ENCODE measurements around the gene NUP42.
A peak's percentile ranks its signal among the peaks of the same experiment; 100 is the strongest.
"Not testable (repeated sequence)": the region's sequence is repeated elsewhere in the genome, so short reads cannot be mapped to it uniquely, and the experiment has no call there.

NUP42 gene, protein sequence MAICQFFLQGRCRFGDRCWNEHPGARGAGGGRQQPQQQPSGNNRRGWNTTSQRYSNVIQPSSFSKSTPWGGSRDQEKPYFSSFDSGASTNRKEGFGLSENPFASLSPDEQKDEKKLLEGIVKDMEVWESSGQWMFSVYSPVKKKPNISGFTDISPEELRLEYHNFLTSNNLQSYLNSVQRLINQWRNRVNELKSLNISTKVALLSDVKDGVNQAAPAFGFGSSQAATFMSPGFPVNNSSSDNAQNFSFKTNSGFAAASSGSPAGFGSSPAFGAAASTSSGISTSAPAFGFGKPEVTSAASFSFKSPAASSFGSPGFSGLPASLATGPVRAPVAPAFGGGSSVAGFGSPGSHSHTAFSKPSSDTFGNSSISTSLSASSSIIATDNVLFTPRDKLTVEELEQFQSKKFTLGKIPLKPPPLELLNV

DNA sequence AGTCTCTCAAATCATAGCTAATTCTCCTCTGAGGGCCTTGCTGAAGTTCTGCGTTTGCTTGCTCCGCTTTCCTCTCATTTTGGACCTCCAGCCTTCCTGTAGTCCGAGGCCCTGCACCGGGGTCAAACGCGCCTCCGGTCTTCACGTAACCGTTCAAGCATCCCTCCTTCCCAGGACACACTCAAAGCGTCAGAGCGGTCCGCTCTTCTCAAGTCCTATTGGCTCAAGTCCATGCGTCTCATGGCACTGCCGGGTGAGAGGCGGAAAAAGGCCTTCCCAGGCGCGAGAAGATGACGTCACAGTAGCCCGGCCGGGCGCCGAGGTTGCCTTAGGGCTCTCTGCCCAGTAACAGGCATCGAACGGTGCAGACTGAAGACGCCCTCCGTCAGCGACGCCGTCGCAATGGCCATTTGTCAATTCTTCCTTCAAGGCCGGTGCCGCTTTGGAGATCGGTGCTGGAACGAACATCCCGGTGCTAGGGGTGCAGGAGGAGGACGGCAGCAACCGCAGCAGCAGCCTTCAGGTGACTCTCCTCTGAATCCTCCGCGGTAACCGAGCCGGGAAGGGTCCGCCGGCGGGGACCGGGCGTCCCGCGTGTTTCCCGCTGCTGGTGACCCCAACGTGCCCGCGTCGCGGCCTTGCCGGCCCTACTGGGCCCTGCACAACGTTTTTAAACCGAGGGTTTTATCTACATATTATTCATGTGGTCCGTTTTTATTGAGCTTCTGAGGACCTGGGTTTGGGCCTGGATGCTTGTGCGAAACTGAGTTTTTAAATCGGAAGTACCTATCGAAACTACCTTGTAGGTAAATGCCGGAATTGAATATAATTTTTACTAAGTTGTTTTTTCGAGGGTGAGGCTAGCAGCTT lies at the start of gene NUP42:
Gene NUP42 (plus strand): TSS at position 365 of the 870 bp plus-strand sequence. CDS start 38 bp downstream, at position 403.
- peak; percentile 98 for DNase-seq (ENCODE audit: low spot score)

DNA sequence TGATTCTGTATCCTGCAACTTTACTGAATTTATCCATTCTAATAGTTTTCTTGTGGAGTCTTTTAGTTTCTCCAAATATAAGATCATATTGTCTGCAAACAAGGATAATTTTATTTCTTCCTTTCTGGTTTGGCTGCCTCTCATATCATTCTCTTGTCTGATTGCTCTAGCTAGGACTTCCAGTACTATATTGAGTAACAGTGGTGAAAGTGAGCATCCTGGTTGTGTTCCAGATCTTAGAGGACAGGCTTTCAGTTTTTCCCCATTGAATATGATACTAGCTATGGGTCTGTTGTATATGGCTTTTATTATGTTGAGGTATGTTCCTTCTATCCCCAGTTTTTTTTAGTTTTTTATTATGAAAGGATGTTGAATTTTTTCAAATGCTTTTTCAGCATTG lies 48.1 kb upstream of the NUP42 start:
- DNase-seq (ENCODE audit: low spot score) = no peak

DNA sequence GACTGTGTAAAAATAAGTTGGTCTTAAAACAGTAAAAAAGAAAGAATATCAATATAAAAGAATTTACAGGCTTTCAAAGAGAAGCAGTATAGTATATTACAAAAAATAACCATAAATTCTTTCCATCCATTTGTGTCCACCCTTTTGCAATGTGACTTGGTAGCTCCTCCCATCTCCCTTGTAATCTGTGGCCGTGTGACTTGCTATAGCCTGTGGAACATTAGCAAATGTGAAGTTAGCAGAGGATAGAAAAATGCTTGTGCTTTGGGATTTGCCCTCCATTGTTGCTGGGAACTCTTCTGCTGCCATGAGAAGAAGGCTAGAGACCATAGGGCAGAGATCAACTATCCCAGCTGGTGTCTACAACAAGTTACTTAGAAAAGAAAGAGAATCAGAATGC lies 46.1 kb upstream of the NUP42 start:
- no peak for DNase-seq (ENCODE audit: low spot score)

DNA sequence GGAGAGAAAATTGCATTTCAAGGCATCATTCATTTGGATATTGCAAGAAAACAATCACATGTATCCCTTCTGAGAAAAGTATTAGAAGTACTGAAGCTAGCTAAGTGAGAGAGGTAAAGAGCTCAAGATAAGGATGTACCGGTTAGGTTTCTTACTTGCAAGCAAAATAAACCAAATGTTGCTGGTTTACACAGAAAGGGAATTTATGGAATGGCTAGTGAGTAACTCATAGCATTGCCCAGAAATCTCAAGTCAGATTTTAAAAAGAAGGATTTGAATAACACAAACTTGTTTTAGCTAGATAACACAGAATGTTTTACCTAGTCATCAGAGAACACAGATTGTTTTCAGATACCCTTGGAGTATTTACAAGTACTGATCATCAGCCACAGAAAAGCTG lies 45.6 kb upstream of the NUP42 start:
- DNase-seq (ENCODE audit: low spot score) = no peak

DNA sequence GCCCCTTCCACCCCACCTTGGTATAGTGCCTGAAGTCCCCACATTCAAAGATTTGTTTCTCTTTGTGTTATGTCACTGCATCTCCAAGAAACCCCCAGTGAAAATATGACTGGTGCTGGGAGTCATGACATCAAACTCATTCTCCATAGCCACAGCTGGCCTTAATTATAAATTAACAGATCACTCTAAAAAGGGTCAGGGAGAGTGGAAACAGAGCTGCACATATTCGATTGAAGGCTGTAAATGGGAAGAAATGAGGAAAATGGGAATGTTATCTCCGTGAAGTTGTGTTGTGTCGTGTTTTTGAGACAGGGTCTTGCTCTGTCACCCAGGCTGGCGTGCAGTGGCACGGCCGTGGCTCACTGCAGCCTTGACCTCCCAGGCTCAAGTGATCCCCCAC lies 24.2 kb upstream of the NUP42 start:
- no peak for DNase-seq (ENCODE audit: low spot score)

DNA sequence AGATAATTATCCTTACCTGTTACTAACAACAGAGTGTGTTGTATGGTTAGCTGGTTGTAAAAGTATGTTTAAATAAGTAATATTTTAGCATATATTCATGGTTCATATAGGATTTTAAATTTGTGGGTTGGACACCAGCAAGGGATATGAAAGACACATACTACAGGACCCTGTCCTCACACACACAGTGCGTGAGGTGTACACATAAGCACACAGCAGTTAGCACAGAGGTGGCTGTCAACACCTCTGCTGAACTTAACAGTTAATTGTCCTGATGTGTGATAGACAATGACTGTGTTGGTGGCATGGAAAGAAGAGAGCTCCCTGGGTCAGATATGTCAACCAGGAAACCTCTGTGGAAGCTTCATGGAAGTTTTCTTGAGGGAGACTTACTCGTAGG lies 23.3 kb upstream of the NUP42 start:
- DNase-seq (ENCODE audit: low spot score) = no peak

DNA sequence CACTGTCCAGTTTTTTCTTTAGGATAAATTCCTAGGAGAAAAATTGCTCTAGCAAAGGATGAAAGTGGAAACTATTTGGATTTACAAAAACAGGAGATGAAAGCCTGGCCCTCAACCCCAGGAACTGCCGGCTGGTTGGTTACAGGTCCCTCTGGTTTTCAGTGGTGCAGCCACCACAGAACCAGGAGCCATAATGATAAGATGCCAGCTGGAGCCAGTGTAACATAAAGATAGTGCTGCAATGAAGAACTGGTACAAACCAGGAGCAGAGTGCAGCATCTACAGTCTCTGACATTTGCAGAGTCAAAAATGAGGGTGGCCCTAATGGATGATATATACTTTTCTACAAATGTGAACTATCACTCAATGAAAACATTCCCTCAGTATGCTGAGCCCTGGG lies 20.4 kb upstream of the NUP42 start:
- DNase-seq (ENCODE audit: low spot score) = no peak

DNA sequence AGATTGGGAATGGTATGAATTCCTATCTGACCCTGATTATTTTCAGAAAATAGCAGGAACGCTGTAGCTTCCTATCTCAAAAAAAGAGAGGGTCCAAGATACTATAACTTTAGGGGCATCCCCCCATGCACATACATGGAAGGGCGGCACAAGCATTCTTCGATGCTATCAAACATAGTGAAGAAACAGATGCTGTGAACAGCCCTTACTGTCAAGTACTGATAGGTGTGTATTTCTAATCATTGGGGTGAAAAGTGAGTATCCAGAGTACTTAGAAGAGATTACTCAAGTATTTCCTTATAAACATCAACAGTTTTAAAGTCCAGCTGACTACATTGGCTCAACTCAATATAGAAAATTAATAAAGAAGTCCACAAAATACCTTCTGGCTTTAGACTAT lies 17.0 kb upstream of the NUP42 start:
- DNase-seq (ENCODE audit: low spot score) = no peak

DNA sequence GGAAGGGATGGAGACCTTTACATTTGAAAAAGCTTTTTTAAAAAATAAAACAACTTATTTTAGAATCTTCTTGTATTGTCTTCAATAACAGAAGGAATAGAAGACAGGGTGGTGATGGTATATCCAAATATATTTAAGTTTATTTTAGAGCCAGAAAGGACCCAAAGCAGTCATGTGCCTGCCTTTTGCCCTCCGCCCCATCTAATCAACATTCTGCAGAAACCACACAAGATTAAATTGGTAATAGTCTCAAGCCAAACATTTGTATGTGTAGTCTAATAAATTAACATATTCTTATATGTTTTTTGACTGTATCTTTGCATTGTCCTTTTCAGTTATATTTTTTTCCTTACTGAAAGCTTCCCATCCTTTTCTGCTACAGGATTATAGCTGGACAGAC lies 16.5 kb upstream of the NUP42 start:
- no peak for DNase-seq (ENCODE audit: low spot score)

DNA sequence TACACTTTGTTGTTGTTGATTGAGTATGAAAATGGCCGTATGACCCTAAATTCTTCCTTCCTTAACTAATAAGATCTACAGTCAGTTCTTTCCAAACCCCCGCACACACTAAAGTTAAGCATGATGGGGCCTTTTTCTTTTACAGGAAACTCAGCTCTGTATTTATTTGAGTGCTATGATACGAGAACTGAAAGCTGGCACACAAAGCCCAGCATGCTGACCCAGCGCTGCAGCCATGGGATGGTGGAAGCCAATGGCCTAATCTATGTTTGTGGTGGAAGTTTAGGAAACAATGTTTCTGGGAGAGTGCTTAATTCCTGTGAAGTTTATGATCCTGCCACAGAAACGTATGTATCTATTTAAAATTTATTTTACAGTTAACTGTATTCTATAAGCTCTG lies 14.2 kb upstream of the NUP42 start:
- no peak for DNase-seq (ENCODE audit: low spot score)

DNA sequence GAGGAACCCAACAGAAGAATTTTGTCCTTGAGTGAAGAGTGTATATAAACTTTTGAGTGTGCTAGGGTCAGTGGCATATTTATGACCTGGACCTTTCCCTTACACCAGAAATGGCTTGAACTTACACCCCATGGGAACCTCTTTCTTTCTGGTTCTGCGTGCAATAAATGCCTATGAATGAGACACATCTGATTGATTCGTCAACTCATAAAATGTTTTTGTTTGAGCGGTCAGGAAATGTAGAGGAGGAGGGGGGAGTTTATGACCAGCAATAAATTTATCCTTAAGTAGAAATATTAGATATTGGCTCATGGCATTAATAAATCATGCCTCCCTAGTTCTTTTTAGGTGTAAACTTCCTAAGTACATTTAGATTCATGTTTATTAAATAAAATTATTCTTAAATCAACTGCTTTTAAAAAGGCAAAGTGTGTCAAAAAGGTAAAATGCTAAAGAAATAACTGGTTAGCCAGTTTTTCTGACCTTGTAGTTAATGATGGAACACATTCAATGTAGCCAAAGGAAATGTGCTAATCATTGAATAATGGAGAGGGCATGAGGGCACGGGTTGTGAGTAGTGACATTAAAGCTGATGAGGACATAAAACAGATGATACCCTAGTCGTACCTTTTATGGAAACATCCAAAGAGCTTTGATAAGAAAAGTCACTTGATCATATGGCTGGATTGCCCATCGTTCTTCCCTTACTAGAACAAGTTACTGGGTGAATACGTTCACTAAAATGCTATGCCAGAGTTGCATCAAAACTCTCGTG lies 13.6 kb upstream of the NUP42 start:
- DNase-seq (ENCODE audit: low spot score) = no peak

DNA sequence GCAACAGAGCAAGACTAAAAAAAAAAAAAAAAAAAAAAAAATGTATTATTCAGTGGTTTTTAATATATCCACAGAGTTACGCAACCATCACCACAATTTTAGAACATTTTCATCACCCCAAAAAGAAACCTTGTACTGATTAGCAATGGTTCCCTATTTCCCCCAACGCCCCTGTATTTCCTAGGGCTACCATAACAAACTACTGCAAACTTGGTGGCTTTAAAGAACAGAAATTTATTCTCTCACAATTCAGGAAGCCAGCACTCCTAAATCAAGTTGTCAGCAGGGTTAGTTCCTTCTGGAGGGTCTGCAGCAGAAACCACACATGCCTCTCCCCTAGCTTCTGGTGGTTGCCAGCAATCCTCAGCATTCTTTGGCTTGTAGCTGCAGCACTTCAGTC lies 5.9 kb upstream of the NUP42 start:
- no peak for DNase-seq (ENCODE audit: low spot score)

DNA sequence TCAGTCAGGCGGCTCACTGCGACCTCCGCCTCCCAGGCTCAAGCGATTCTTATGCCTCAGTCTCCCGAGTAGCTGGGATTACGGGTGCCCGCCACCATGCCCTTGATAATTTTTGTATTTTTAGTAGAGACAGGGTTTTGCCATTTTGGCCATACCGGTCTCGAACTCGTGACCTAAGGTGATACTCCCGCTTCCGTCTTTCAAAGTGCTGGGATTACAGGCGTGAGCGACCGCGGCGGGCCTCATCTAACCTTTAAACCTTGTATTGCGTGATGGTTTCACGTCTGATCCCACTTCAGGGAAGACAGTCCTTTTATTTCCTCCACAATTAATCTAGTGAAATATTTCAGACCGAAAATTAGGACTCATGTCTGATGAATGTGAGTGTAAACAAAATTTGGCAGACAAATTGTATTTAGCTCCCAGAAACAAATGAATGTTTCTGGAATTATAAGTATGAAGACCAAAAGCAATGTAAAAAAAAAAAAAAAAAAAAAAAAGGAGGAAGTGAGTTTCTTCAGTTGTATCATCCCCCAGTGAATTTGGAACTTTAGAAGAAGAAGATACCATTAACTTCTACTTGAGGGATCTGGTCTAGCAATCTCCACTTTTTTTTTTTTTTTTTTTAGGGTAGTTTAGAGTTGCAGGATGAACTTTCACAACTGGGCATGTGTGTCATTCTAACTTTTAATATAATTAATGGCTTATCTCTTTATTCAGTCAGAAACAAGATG lies 1.6 kb downstream of the NUP42 start:
- DNase-seq (ENCODE audit: low spot score) = no peak

DNA sequence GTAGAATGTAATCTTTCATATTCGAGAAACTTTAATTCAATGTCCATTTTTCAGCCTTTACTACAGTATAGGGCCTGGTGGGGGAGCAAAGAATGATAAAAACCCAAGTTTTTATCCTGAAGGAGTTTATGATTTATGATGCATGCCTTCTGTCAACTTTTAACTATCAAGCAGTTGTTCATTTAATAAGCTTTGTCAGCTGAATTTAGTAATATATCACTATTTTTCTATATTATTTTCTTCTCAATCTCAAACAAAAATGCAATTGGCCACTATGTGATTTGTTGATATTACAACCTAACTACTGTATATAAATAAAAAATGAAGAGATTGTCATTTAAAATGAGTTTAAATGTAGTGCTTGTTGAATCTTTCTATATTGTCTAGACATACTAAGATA lies 2.4 kb downstream of the NUP42 start:
- DNase-seq (ENCODE audit: low spot score) = no peak

DNA sequence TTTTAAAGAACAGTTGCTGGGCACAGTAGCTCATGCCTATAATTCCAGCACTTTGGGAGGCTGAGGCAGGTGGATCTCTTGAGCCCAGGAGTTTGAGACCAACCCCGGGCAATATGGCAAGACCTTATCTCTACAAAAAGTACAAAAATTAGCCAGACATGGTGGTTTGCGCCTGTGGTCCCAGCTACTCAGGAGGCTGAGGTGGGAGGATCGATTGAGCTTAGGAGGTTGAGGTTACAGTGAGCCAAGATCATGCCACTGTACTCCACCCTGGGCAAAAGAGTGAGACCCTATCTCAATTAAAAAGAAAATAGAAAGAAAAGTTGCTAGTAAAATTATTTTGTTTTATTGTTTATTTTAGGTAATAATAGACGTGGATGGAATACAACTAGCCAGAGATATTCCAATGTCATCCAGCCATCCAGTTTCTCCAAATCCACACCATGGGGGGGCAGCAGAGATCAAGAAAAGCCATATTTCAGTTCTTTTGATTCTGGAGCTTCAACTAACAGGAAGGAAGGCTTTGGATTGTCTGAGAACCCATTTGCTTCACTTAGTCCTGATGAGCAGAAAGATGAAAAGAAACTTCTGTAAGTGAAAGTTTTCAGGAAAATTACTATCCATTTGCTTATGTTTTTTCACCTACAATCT lies 3.0 kb downstream of the NUP42 start:
- peak; percentile 19 for DNase-seq (ENCODE audit: low spot score)

DNA sequence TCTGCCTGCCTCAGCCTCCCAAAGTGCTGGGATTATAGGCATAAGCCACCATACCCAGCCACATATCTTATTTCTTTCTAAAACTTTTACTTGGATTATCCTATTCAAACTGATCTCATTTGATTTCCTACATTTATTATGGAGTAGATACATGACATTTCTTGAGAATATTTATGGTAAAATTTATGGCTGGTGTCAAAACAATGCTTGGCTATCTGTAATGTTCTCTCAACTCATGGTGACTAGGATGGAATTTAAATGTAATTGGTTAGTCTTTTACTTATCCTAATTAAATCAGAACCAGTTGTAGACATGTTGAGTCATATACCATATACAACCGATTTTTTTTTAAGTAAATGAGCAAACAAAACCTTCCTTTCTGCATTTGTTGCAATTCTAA lies 4.1 kb downstream of the NUP42 start:
- DNase-seq (ENCODE audit: low spot score) = no peak

DNA sequence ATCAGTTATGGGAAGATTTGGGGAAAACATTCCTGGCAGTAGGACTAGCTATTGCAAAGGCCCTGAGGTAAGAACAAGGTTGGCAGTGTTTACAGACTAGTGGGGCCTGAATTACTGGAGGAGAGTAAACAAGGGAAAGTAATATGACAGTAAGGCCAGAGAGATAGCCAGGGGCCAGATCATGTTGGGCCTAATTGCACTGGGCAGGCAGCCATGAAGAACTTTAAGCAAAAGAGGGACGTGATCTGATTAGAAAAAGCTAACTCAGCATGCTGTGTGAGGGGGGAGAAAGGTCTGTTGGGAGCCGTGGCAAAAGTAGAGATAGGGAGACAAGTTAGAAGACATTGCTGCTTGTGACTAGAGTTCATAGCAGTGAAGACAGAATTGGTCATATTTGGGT lies 9.2 kb downstream of the NUP42 start:
- DNase-seq (ENCODE audit: low spot score) = no peak

DNA sequence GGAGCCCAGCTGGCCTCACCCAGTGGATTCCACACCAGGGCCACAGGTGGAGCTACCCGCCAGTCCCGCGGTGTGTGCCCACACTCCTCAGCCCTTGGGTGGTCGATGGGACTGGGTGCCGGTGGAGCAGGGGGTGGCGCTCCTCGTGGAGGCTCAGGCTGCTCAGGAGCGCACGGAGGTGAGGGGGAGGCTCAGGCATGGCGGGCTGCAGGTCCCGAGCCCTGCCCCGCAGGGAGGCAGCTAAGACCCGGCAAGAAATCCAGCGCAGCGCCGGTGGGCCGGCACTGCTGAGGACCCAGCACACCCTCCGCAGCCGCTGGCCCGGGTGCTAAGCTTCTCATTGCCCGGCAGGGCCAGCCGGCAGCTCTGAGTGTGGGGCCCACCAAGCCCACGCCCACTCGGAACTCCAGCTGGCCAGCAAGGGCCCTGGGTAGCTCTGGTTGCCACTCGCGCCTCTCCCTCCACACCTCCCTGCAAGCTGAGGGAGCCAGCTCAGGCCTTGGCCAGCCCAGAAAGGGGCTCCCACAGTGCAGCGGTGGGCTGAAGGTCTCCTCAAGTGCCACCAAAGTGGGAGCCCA lies 11.9 kb downstream of the NUP42 start:
- DNase-seq (ENCODE audit: low spot score) = not testable (repeated sequence)

DNA sequence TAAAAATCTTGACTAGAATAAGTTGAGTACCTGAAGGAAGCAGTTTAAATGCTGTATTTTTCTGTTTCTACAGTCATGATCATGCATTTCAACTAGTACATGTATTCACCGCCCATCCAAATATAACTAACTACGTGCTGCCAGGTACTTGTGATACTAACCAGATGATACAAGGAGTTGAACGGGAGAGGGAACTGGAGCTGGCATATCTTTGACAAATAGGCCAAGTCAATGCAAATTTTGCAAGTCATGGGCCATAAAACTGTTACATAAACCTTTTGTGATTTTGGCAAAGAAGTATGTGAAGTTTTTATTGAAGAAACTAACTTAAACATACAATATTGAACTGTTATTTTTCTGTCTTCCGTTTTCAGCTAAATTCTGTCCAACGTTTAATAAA lies 14.5 kb downstream of the NUP42 start:
- no peak for DNase-seq (ENCODE audit: low spot score)

DNA sequence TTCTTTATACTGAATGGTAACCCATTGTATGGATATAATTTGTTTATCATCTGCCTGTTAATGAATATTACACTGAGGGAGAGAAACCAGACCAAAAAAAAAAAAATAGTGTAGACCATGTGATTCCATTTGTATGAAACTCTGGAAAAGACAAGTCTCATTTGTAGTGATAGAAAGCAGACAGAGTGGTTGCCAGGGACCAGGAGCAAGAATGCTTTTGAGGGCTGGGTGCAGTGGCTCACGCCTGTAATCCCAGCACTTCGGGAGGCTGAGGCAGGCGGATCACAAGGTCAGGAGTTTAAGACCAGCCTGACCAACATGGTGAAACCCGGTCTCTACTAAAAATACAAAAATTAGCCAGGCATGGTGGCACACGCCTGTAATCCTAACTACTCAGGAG lies 15.9 kb downstream of the NUP42 start:
- not testable (repeated sequence) for DNase-seq (ENCODE audit: low spot score)

DNA sequence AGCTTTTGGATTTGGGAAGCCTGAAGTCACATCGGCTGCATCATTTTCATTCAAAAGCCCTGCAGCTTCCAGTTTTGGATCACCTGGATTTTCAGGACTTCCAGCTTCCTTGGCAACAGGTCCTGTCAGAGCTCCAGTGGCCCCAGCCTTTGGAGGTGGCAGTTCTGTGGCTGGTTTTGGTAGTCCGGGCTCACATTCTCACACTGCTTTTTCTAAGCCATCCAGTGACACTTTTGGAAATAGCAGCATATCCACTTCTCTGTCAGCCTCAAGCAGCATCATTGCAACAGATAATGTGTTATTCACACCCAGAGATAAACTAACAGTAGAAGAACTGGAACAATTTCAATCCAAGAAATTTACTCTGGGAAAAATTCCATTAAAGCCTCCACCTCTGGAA lies 18.5 kb downstream of the NUP42 start:
- DNase-seq (ENCODE audit: low spot score) = no peak
